Thoracic aorta (tissue), 2 donors: ENCODE measurements around the gene CNDP1. TPM values are rescaled to one million over a fixed set of nuclear protein-coding genes. Genes with fewer than 3 reads are reported as not detected.

Experiments
- ATAC-seq: fragments of 150-250 bp; one replicate; pipeline ENCODE4 v1.8.0; 2017; ENCODE audit warnings: low read depth; ENCODE audit not compliant: insufficient number of reproducible peaks, low FRiP score
- DNase-seq: peaks from one replicate; pipeline ENCODE4 v3.0.0-alpha.2; 2020; ENCODE audit warnings: low spot score
- H3K27ac ChIP-seq, 2 donors: fragments of 200-600 bp; sonication (generic); 1 replicate in 1 of 2; 2 replicates in 1 of 2; pipeline ENCODE4 v1.5.1; 2016; ENCODE audit warnings: mild to moderate bottlenecking in 2 of 2, moderate library complexity in 2 of 2
- H3K27me3 ChIP-seq: fragments of 200-600 bp; sonication (generic); replicated peaks from 2 replicates; pipeline ENCODE4 v1.6.0; 2016; ENCODE audit warnings: mild to moderate bottlenecking; ENCODE audit not compliant: insufficient read depth
- H3K36me3 ChIP-seq: fragments of 200-600 bp; sonication (generic); one replicate; pipeline ENCODE4 v1.5.1; 2016
- H3K4me1 ChIP-seq, 2 donors: fragments of 200-600 bp; sonication (generic); 1 replicate in 1 of 2; 2 replicates in 1 of 2; pipeline versions ENCODE4 v1.5.1 to v1.6.0; 2016; ENCODE audit warnings: low read depth in 2 of 2, mild to moderate bottlenecking in 1 of 2; ENCODE audit not compliant: control insufficient read depth in 1 of 2
- H3K4me3 ChIP-seq: fragments of 200-600 bp; sonication (generic); 2 replicates; pipeline ENCODE4 v1.5.1; 2016; ENCODE audit warnings: mild to moderate bottlenecking
- H3K9me3 ChIP-seq: fragments of 200-600 bp; sonication (generic); 2 replicates; pipeline ENCODE4 v1.5.1; 2016
- total RNA-seq, 2 donors: library from RNA; depleted of rRNA; stranded (reverse); fragments of >200 nt; gene quantifications; one replicate each; pipeline versions ENCODE4 v1.1.0 to v1.2.3, GENCODE V29; 2016
- TF ChIP-seq, protein P1 (sequence below): fragments of 200-600 bp; sonication (generic); IDR thresholded peaks from one replicate; pipeline ENCODE4 v1.5.1; 2019; ENCODE audit warnings: antibody characterized with exemption

Gene CNDP1
- total RNA-seq, 2 donors from 2014 or later, result not detected

- H3K27me3 ChIP-seq, result no peaks in the 10 kb centered on the region
- H3K36me3 ChIP-seq, result peaks cover 23% of the 10 kb centered on the region
- no peak overlapping the region for H3K27ac ChIP-seq
- DNase-seq (no peak), ATAC-seq (no peak)
- no peaks in the 10 kb centered on the region for H3K9me3 ChIP-seq
- no peak overlapping the region for H3K4me3 ChIP-seq
- H3K4me1 ChIP-seq, result no peaks in the 10 kb centered on the region
- TF ChIP-seq, protein P1, sequence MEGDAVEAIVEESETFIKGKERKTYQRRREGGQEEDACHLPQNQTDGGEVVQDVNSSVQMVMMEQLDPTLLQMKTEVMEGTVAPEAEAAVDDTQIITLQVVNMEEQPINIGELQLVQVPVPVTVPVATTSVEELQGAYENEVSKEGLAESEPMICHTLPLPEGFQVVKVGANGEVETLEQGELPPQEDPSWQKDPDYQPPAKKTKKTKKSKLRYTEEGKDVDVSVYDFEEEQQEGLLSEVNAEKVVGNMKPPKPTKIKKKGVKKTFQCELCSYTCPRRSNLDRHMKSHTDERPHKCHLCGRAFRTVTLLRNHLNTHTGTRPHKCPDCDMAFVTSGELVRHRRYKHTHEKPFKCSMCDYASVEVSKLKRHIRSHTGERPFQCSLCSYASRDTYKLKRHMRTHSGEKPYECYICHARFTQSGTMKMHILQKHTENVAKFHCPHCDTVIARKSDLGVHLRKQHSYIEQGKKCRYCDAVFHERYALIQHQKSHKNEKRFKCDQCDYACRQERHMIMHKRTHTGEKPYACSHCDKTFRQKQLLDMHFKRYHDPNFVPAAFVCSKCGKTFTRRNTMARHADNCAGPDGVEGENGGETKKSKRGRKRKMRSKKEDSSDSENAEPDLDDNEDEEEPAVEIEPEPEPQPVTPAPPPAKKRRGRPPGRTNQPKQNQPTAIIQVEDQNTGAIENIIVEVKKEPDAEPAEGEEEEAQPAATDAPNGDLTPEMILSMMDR, result no peak
Measured at GRCh38 chr18:74507927-74508326, 26.4 kb upstream of the CNDP1 start.

DNA sequence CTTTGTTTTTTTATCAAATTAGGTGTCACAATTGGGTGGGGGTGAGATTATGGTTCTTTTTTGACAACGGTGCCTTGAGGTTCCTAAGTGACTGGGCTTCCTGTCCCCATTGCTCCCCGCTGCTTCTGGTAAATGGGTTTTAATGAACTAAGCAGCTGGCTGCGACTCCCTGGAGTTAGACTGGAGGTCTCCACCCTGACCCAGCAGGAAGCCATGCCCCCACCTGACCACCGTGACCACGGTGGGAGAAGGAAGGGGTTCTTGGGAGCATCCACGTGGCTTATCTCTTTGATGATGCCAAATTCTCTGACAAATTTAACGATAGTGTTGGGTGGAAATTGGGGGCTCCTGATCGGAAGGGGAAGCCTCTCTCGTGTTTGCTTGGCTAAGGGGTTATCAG lies 25.9 kb upstream of the CNDP1 start:
- H3K36me3 ChIP-seq, result peaks cover 27% of the 10 kb centered on the region
- no peak for ATAC-seq
- H3K4me3 ChIP-seq, result no peak overlapping the region

GRCh38 chr18:74508821-74509225 lies 25.5 kb upstream of the CNDP1 start:
- TF ChIP-seq, protein P1, result no peak
- DNase-seq (no peak), ATAC-seq (no peak)
- H3K27ac ChIP-seq, result no peak overlapping the region
- H3K27me3 ChIP-seq, result no peaks in the 10 kb centered on the region
- H3K36me3 ChIP-seq, result peaks cover 31% of the 10 kb centered on the region
- no peaks in the 10 kb centered on the region for H3K4me1 ChIP-seq
- no peak overlapping the region for H3K4me3 ChIP-seq
- no peaks in the 10 kb centered on the region for H3K9me3 ChIP-seq

More for the DNA sequence above, 25.9 kb upstream of the CNDP1 start:
- Histone ChIP-seq H3K27ac (no peak overlapping the region), H3K9me3 (no peaks in the 10 kb centered on the region), H3K4me1 (no peaks in the 10 kb centered on the region), H3K27me3 (no peaks in the 10 kb centered on the region)
- DNase-seq, result no peak
- TF ChIP-seq, protein P1, result no peak

DNA sequence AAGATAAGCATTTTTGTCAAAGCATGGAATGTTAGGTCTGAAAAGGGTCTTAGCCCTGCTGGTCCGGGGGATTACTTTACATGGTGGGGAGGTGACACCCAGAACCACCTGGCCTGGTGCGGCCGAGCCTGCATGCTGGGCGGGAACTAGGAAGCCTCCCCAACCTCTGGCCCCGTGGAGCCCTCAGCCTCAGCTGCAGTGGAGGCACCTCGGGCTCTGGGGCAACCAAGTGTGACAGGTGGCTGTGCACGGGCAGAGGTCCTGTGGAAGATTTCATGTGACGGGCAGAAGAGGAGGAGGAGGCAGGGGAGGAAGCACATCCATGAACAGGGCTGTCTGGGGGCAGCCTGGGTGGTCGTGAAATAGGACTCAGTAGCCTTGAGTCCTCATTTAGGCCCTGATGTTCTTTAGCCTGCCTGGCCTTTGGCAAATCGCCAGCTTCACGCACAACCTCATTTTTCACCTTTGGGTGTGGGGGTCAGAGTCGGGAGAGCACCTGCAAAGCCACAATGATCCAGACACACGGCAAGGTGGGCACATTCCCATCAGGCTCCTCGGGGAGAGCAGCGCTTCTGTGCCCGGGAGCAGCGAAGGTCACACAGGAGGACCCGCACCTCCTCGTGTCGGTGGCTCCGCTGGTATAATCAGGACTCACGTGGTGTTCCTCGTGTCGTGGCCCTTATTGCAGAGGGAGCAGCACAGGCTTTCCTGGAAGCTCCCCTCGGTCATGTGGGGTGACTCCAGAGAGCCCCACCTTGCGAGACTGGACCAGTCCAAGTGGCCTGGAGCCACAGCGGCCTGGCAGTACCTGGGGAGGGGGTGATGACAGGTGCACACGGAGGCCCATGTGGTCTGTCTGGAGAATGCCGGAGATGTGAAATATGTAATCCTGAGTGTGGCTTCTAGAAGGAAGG lies 24.2 kb upstream of the CNDP1 start:
- H3K9me3 ChIP-seq, result no peaks in the 10 kb centered on the region
- no peak overlapping the region for H3K4me3 ChIP-seq
- DNase-seq (no peak), ATAC-seq (no peak)
- no peaks in the 10 kb centered on the region for H3K4me1 ChIP-seq
- no peaks in the 10 kb centered on the region for H3K27me3 ChIP-seq
- TF ChIP-seq, protein P1, result no peak
- H3K36me3 ChIP-seq, result peaks cover 29% of the 10 kb centered on the region
- no peak overlapping the region for H3K27ac ChIP-seq

- Histone ChIP-seq H3K27ac (no peak overlapping the region), H3K4me1 (no peaks in the 10 kb centered on the region), H3K36me3 (peaks cover 35% of the 10 kb centered on the region), H3K4me3 (no peak overlapping the region), H3K27me3 (no peaks in the 10 kb centered on the region), H3K9me3 (no peaks in the 10 kb centered on the region)
- ATAC-seq, result no peak
- DNase-seq, result no peak
- TF ChIP-seq, protein P1, result no peak
Measured at GRCh38 chr18:74510770-74511095, 23.6 kb upstream of the CNDP1 start.
